AG09309 (cell line): ENCODE data around the gene AIDA.
"Not testable (repeated sequence)": the region's sequence is repeated elsewhere in the genome, so short reads cannot be mapped to it uniquely, and the experiment has no call there.

Experiments
- DNase-seq: peaks from one replicate; pipeline ENCODE4 v3.0.0-alpha.2; 2010; ENCODE audit warnings: low read depth
- H3K4me3 ChIP-seq: 2 replicates; pipeline ENCODE4 v1.5.1; 2011; ENCODE audit warnings: mild to moderate bottlenecking, low read depth, low read length, moderate library complexity; ENCODE audit not compliant: control insufficient read depth
- CTCF ChIP-seq: IDR thresholded peaks from 2 replicates; pipeline ENCODE4 v1.5.1; 2011; ENCODE audit warnings: mild to moderate bottlenecking, low read depth, low read length, inconsistent platforms; ENCODE audit not compliant: insufficient read depth, control insufficient read depth; ENCODE audit errors: missing control alignments

AIDA gene

GRCh38 chr1:222751255-222751654 is 39.0 kb upstream of the AIDA start:
- no peak for DNase-seq
- no peak for TF ChIP-seq CTCF
- no peak overlapping the region for H3K4me3 ChIP-seq

GRCh38 chr1:222750651-222751050 is 38.4 kb upstream of the AIDA start:
- H3K4me3 ChIP-seq, result no peak overlapping the region
- no peak for DNase-seq
- no peak for TF ChIP-seq CTCF

GRCh38 chr1:222749927-222750326 is 37.6 kb upstream of the AIDA start:
- DNase-seq, result no peak
- TF ChIP-seq CTCF, result no peak
- no peak overlapping the region for H3K4me3 ChIP-seq

- not testable (repeated sequence) for H3K4me3 ChIP-seq, DNase-seq
Observed at GRCh38 chr1:222741630-222742457, 29.6 kb upstream of the AIDA start.

GRCh38 chr1:222739929-222740328 is 27.6 kb upstream of the AIDA start:
- no peak for TF ChIP-seq CTCF
- no peak for DNase-seq
- H3K4me3 ChIP-seq, result no peak overlapping the region

- no peak for TF ChIP-seq CTCF
- H3K4me3 ChIP-seq, result no peak overlapping the region
- DNase-seq, result no peak
Observed at GRCh38 chr1:222739465-222739864, 27.2 kb upstream of the AIDA start.

GRCh38 chr1:222736972-222737371 is 24.7 kb upstream of the AIDA start, which contains the start of gene FAM177B:
FAM177B (plus strand) TSS chr1:222737202; CDS start chr1:222746546, 9,344 bp downstream.
- TF ChIP-seq CTCF, result no peak
- H3K4me3 ChIP-seq, result no peak within 1 kb of the TSS
- no peak for DNase-seq
